Measurements from ENCODE around the gene PABPN1.

Gene PABPN1

GRCh38 chr14:23339506-23340268 is 18.4 kb downstream of the PABPN1 start:
- DNase-seq: no peak
- no peak for TF ChIP-seq EZH2phosphoT487 (IDR thresholded peaks at IDR 0.05; ENCODE audit: low read length)
- no peak for TF ChIP-seq EZH2 (optimal IDR thresholded peaks at IDR 0.05; ENCODE audit: low read depth, low read length)
- no peak for TF ChIP-seq CTCF (IDR thresholded peaks at IDR 0.05; ENCODE audit: low read length)
- Histone ChIP-seq H2AFZ (ENCODE audit: low read length) (no peak overlapping the region), H3K4me2 (ENCODE audit: low read depth, low read length) (no peak overlapping the region), H3F3A (ENCODE audit: insufficient read depth, low read length) (no peaks in the 10 kb centered on the region), H3K36me3 (replicated peaks; ENCODE audit: insufficient read depth, low read length) (no peaks in the 10 kb centered on the region), H4K20me1 (ENCODE audit: insufficient read depth, low read length) (no peaks in the 10 kb centered on the region), H3K79me2 (ENCODE audit: low read length) (no peaks in the 10 kb centered on the region), H3K4me3 (ENCODE audit: low read length) (no peak overlapping the region), H3K9me2 (replicated peaks; ENCODE audit: insufficient read depth, low read length) (no peaks in the 10 kb centered on the region), H3K4me1 (ENCODE audit: low read length) (no peaks in the 10 kb centered on the region), H3K9me3 (replicated peaks; ENCODE audit: insufficient read depth, low read length) (no peaks in the 10 kb centered on the region), H3K27ac (ENCODE audit: low read length) (no peak overlapping the region), H3K9ac (ENCODE audit: low read length) (no peak overlapping the region), H3K27me3 (replicated peaks; ENCODE audit: insufficient read depth, low read length) (no peaks in the 10 kb centered on the region)

- no peaks in the 10 kb centered on the region for H3K9me3 ChIP-seq (replicated peaks; ENCODE audit: insufficient read depth, low read length)
- H3K9ac ChIP-seq (ENCODE audit: low read length): no peak overlapping the region
- no peaks in the 10 kb centered on the region for H4K20me1 ChIP-seq (ENCODE audit: insufficient read depth, low read length)
- H3K4me1 ChIP-seq (ENCODE audit: low read length): no peaks in the 10 kb centered on the region
- TF ChIP-seq EZH2phosphoT487 (IDR thresholded peaks at IDR 0.05; ENCODE audit: low read length) (no peak), CTCF (IDR thresholded peaks at IDR 0.05; ENCODE audit: low read length) (no peak), EZH2 (optimal IDR thresholded peaks at IDR 0.05; ENCODE audit: low read depth, low read length) (no peak)
- no peak overlapping the region for H3K27ac ChIP-seq (ENCODE audit: low read length)
- no peak overlapping the region for H3K4me3 ChIP-seq (ENCODE audit: low read length)
- H3F3A ChIP-seq (ENCODE audit: insufficient read depth, low read length): no peaks in the 10 kb centered on the region
- no peak overlapping the region for H3K4me2 ChIP-seq (ENCODE audit: low read depth, low read length)
- H2AFZ ChIP-seq (ENCODE audit: low read length): no peak overlapping the region
- H3K27me3 ChIP-seq (replicated peaks; ENCODE audit: insufficient read depth, low read length): no peaks in the 10 kb centered on the region
- H3K9me2 ChIP-seq (replicated peaks; ENCODE audit: insufficient read depth, low read length): no peaks in the 10 kb centered on the region
- DNase-seq: no peak
- H3K79me2 ChIP-seq (ENCODE audit: low read length): no peaks in the 10 kb centered on the region
- H3K36me3 ChIP-seq (replicated peaks; ENCODE audit: insufficient read depth, low read length): no peaks in the 10 kb centered on the region
Measured at GRCh38 chr14:23344481-23344880, 23.2 kb downstream of the PABPN1 start.

GRCh38 chr14:23345987-23346692 is 24.9 kb downstream of the PABPN1 start:
- no peak overlapping the region for H3K9ac ChIP-seq (ENCODE audit: low read length)

More at GRCh38 chr14:23345987-23346692, 24.9 kb downstream of the PABPN1 start:
- H3K9me3 ChIP-seq (replicated peaks; ENCODE audit: insufficient read depth, low read length): no peaks in the 10 kb centered on the region
- no peaks in the 10 kb centered on the region for H3K79me2 ChIP-seq (ENCODE audit: low read length)
- H3K27me3 ChIP-seq (replicated peaks; ENCODE audit: insufficient read depth, low read length): no peaks in the 10 kb centered on the region; the same call in 1 of the 2 replicates
- H3F3A ChIP-seq (ENCODE audit: insufficient read depth, low read length): no peaks in the 10 kb centered on the region
- no peak overlapping the region for H3K4me2 ChIP-seq (ENCODE audit: low read depth, low read length)
- H3K9me2 ChIP-seq (replicated peaks; ENCODE audit: insufficient read depth, low read length): no peaks in the 10 kb centered on the region
- H3K27ac ChIP-seq (ENCODE audit: low read length): no peak overlapping the region
- no peak overlapping the region for H2AFZ ChIP-seq (ENCODE audit: low read length)
- H3K36me3 ChIP-seq (replicated peaks; ENCODE audit: insufficient read depth, low read length): no peaks in the 10 kb centered on the region
- no peak overlapping the region for H3K4me3 ChIP-seq (ENCODE audit: low read length)
- DNase-seq: no peak
- no peaks in the 10 kb centered on the region for H4K20me1 ChIP-seq (ENCODE audit: insufficient read depth, low read length)
- TF ChIP-seq CTCF (IDR thresholded peaks at IDR 0.05; ENCODE audit: low read length) (no peak), EZH2phosphoT487 (IDR thresholded peaks at IDR 0.05; ENCODE audit: low read length) (no peak), EZH2 (optimal IDR thresholded peaks at IDR 0.05; ENCODE audit: low read depth, low read length) (no peak)
- no peaks in the 10 kb centered on the region for H3K4me1 ChIP-seq (ENCODE audit: low read length)
